ENCODE results near the gene KCNQ1OT1. TPM values are rescaled to one million over a fixed set of nuclear protein-coding genes. Genes with fewer than 3 reads are reported as not detected.

KCNQ1OT1 gene
- total and polyA plus RNA-seq, 4 donors, result 0.05 to 4.9 (median 0.61) TPM

DNA sequence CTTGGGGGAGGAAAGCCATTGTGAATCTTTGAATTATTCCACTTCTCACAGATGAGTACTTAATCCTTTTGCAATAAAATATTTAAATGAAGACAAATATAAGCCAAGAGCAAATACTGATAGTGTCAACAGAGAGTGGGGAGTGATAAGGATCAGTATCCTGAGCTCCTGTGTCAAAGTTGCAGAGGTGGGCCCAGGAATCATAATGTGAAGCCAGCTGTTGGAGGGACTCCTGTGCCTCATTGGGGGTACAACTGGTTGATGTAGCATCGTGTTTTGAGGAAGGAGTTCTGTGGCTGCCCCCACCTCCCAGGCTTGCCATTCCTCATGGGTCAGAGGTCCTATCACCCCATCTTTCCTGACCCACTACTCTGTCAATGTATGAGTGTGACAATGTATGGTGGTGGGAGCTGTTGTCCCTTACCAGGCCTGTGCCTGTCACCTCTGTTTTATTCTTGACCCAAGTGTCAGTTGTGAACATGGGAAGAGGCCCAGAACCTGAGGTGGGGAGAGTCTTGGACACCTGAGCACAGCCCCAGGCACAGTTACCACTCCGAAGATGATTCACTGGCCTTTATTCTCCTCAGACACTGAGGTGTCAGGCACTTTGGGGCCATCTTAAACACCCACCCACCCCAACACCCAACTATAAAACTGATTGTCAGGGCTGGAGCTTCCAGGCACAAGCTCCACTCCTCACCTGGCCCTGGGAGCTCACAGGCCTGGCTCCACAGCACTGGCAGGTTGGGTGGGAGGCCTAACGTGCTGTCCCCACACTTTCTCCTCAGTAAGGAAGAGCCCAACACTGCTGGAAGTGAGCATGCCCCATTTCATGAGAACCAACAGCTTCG lies 38.4 kb downstream of the KCNQ1OT1 start:
- H3K9me3 ChIP-seq (ENCODE audit: control insufficient read depth in 4 of 4, low read length in 3 of 4), result peaks cover 2 to 15% (median 12%) of the 10 kb centered on the region in 4 donors
- TF ChIP-seq, protein P1, sequence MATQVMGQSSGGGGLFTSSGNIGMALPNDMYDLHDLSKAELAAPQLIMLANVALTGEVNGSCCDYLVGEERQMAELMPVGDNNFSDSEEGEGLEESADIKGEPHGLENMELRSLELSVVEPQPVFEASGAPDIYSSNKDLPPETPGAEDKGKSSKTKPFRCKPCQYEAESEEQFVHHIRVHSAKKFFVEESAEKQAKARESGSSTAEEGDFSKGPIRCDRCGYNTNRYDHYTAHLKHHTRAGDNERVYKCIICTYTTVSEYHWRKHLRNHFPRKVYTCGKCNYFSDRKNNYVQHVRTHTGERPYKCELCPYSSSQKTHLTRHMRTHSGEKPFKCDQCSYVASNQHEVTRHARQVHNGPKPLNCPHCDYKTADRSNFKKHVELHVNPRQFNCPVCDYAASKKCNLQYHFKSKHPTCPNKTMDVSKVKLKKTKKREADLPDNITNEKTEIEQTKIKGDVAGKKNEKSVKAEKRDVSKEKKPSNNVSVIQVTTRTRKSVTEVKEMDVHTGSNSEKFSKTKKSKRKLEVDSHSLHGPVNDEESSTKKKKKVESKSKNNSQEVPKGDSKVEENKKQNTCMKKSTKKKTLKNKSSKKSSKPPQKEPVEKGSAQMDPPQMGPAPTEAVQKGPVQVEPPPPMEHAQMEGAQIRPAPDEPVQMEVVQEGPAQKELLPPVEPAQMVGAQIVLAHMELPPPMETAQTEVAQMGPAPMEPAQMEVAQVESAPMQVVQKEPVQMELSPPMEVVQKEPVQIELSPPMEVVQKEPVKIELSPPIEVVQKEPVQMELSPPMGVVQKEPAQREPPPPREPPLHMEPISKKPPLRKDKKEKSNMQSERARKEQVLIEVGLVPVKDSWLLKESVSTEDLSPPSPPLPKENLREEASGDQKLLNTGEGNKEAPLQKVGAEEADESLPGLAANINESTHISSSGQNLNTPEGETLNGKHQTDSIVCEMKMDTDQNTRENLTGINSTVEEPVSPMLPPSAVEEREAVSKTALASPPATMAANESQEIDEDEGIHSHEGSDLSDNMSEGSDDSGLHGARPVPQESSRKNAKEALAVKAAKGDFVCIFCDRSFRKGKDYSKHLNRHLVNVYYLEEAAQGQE (IDR thresholded peaks at IDR 0.05), result no peak
- TF ChIP-seq, protein P2, sequence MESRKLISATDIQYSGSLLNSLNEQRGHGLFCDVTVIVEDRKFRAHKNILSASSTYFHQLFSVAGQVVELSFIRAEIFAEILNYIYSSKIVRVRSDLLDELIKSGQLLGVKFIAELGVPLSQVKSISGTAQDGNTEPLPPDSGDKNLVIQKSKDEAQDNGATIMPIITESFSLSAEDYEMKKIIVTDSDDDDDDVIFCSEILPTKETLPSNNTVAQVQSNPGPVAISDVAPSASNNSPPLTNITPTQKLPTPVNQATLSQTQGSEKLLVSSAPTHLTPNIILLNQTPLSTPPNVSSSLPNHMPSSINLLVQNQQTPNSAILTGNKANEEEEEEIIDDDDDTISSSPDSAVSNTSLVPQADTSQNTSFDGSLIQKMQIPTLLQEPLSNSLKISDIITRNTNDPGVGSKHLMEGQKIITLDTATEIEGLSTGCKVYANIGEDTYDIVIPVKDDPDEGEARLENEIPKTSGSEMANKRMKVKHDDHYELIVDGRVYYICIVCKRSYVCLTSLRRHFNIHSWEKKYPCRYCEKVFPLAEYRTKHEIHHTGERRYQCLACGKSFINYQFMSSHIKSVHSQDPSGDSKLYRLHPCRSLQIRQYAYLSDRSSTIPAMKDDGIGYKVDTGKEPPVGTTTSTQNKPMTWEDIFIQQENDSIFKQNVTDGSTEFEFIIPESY (IDR thresholded peaks at IDR 0.05), result no peak
- TF ChIP-seq HNF4A (conservative IDR thresholded peaks at IDR 0.05) (no peak), JUND (IDR thresholded peaks at IDR 0.05) (no peak), SP1 (IDR thresholded peaks at IDR 0.05) (no peak), EGR1 (IDR thresholded peaks at IDR 0.05; ENCODE audit: low read depth in 2 of 2) (no peak), ATF3 (IDR thresholded peaks at IDR 0.05) (no peak), RXRA (IDR thresholded peaks at IDR 0.05) (no peak), GABPA (IDR thresholded peaks at IDR 0.05 in 1 of 2, conservative IDR thresholded peaks at IDR 0.05 in 1 of 2) (no peak), RAD21 (IDR thresholded peaks at IDR 0.05) (no peak), TAF1 (conservative IDR thresholded peaks at IDR 0.05) (no peak), YY1 (IDR thresholded peaks at IDR 0.05) (no peak), FOXA2 (IDR thresholded peaks at IDR 0.05) (no peak), FOXA1 (IDR thresholded peaks at IDR 0.05) (no peak)
- H3K27me3 ChIP-seq (ENCODE audit: control insufficient read depth in 4 of 4, insufficient read depth in 4 of 4, low read length in 3 of 4), result no peaks in the 10 kb centered on the region
- no peak overlapping the region for H3K9ac ChIP-seq (ENCODE audit: low read depth in 1 of 2, low read length in 2 of 2)
- peak overlapping the region in 1 of 3 donors; percentile 18 for H3K4me3 ChIP-seq (ENCODE audit: low read depth in 1 of 3, low read length in 3 of 3)
- H3K27ac ChIP-seq (ENCODE audit: low read depth in 1 of 2, low read length in 2 of 2), result no peak overlapping the region
- no peak for DNase-seq (ENCODE audit: low spot score)
- H3K4me1 ChIP-seq (ENCODE audit: control insufficient read depth in 4 of 4, insufficient read depth in 4 of 4, low read length in 3 of 4), result no peaks in the 10 kb centered on the region
- WGBS, result 95% methylated on average over 4 of the region's 4 CpGs
- peaks cover 0 to 3% (median 0%) of the 10 kb centered on the region in 4 donors for H3K36me3 ChIP-seq (ENCODE audit: control insufficient read depth in 4 of 4, insufficient read depth in 3 of 4, low read depth in 1 of 4, low read length in 3 of 4)

DNA sequence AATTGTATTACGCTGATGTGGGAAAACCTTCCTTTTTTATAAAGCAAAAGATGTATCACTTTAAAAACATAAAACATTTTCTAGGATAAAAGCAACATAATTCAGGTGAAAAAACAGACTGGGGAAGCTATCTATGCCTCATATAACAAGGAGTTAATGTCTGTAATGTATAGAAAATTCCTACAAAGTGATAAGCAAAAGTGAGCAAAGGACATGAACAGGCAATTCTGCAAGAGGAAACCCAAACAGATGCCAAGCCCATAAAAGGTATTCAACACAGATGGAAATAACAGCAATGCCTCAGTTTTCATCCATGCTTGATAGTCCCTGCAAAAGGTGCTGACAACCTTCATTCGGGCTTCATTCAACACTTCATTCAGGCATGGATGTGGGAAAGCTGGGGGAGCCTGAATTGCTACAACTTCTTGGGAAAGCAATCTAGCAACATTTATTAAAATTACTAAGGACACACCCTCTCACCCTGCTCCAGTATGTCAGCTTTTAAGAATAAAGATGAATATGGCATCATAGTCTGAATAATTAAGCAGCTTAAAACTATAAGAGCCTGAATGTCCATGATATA lies 39.3 kb downstream of the KCNQ1OT1 start:
- peaks cover 2 to 15% (median 12%) of the 10 kb centered on the region in 4 donors for H3K9me3 ChIP-seq (ENCODE audit: control insufficient read depth in 4 of 4, low read length in 3 of 4)
- H3K4me1 ChIP-seq (ENCODE audit: control insufficient read depth in 4 of 4, insufficient read depth in 4 of 4, low read length in 3 of 4), result no peaks in the 10 kb centered on the region
- H3K27ac ChIP-seq (ENCODE audit: low read depth in 1 of 2, low read length in 2 of 2), result no peak overlapping the region
- no peak overlapping the region for H3K9ac ChIP-seq (ENCODE audit: low read depth in 1 of 2, low read length in 2 of 2)
- no peaks in the 10 kb centered on the region for H3K27me3 ChIP-seq (ENCODE audit: control insufficient read depth in 4 of 4, insufficient read depth in 4 of 4, low read length in 3 of 4)
- DNase-seq (ENCODE audit: low spot score), result no peak
- H3K4me3 ChIP-seq (ENCODE audit: low read depth in 1 of 3, low read length in 3 of 3), result peak overlapping the region in 1 of 3 donors; percentile 29
- peaks cover 0 to 3% (median 0%) of the 10 kb centered on the region in 4 donors for H3K36me3 ChIP-seq (ENCODE audit: control insufficient read depth in 4 of 4, insufficient read depth in 3 of 4, low read depth in 1 of 4, low read length in 3 of 4)
- 95% methylated on average over 2 of the region's 2 CpGs for WGBS
- TF ChIP-seq FOXA1 (IDR thresholded peaks at IDR 0.05) (no peak), RAD21 (IDR thresholded peaks at IDR 0.05) (no peak), JUND (IDR thresholded peaks at IDR 0.05) (no peak), HNF4A (conservative IDR thresholded peaks at IDR 0.05) (no peak), NR2F2 (IDR thresholded peaks at IDR 0.05) (no peak), ATF3 (IDR thresholded peaks at IDR 0.05) (no peak), FOXA2 (IDR thresholded peaks at IDR 0.05) (no peak), HNF4G (IDR thresholded peaks at IDR 0.05) (no peak), GABPA (IDR thresholded peaks at IDR 0.05 in 1 of 2, conservative IDR thresholded peaks at IDR 0.05 in 1 of 2) (no peak), EGR1 (IDR thresholded peaks at IDR 0.05; ENCODE audit: low read depth in 2 of 2) (no peak), SP1 (IDR thresholded peaks at IDR 0.05) (no peak), YY1 (IDR thresholded peaks at IDR 0.05) (no peak), RXRA (IDR thresholded peaks at IDR 0.05) (no peak), TAF1 (conservative IDR thresholded peaks at IDR 0.05) (no peak)
- TF ChIP-seq, protein P2 (IDR thresholded peaks at IDR 0.05), result no peak
- TF ChIP-seq, protein P3, sequence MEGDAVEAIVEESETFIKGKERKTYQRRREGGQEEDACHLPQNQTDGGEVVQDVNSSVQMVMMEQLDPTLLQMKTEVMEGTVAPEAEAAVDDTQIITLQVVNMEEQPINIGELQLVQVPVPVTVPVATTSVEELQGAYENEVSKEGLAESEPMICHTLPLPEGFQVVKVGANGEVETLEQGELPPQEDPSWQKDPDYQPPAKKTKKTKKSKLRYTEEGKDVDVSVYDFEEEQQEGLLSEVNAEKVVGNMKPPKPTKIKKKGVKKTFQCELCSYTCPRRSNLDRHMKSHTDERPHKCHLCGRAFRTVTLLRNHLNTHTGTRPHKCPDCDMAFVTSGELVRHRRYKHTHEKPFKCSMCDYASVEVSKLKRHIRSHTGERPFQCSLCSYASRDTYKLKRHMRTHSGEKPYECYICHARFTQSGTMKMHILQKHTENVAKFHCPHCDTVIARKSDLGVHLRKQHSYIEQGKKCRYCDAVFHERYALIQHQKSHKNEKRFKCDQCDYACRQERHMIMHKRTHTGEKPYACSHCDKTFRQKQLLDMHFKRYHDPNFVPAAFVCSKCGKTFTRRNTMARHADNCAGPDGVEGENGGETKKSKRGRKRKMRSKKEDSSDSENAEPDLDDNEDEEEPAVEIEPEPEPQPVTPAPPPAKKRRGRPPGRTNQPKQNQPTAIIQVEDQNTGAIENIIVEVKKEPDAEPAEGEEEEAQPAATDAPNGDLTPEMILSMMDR (IDR thresholded peaks at IDR 0.05; ENCODE audit: low read depth, low read length, missing input control), result no peak
